Measurements from ENCODE around the gene PATZ1. TPM values are rescaled to one million over a fixed set of nuclear protein-coding genes. Genes with fewer than 3 reads are reported as not detected.
"Not testable (repeated sequence)": the region's sequence is repeated elsewhere in the genome, so short reads cannot be mapped to it uniquely, and the experiment has no call there.

PATZ1 gene
- total and polyA plus RNA-seq, 7 donors: 3.7 to 21.4 (median 17.4) TPM

- Histone ChIP-seq H3K4me3 (no peak overlapping the region), H3K9me3 (no peaks in the 10 kb centered on the region), H3K27ac (no peak overlapping the region), H3K27me3 (no peaks in the 10 kb centered on the region), H3K4me1 (no peaks in the 10 kb centered on the region), H3K36me3 (peaks cover 5 to 40% (median 29%) of the 10 kb centered on the region in 4 donors)
- TF ChIP-seq CTCF (IDR thresholded peaks at IDR 0.05) (no peak), EP300 (IDR thresholded peaks at IDR 0.05) (no peak), POLR2AphosphoS5 (IDR thresholded peaks at IDR 0.05) (no peak)
- intact Hi-C loops (cut with DNase I): no loop called here
- DNase-seq: no peak
- 90 to 91% methylated on average over 8 of the region's 8 CpGs for WGBS, 2 donors
These were observed 22.3 kb downstream of the PATZ1 start for GRCh38 chr22:31323578-31324550.

DNA sequence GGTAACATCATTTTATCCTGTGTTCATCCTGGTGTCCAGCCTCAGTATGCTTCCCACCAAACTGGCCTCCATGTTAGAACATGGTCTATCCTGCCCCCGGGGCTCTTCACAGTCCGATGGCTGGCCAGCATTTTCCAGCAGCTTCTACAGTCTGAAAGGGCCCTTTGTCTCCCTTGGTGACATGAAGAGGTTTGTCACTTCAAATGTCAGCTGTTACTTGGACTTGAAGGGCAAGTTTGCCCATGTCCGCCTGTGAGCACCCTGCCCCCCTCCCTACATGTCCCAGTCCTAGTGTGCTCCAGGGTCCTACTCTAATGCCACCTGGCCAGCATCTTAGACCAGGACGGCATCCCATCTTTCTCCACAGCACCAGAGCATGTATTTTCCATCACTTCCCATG is 24.7 kb downstream of the PATZ1 start:
- WGBS, 2 donors: 92 to 93% methylated on average over 4 of the region's 4 CpGs
- Histone ChIP-seq H3K4me1 (no peaks in the 10 kb centered on the region), H3K9me3 (no peaks in the 10 kb centered on the region), H3K36me3 (peaks cover 0 to 15% (median 13%) of the 10 kb centered on the region in 4 donors), H3K27ac (no peak overlapping the region), H3K4me3 (no peak overlapping the region), H3K27me3 (no peaks in the 10 kb centered on the region)
- intact Hi-C loops (cut with DNase I): no loop called here
- TF ChIP-seq POLR2AphosphoS5 (IDR thresholded peaks at IDR 0.05) (no peak), EP300 (IDR thresholded peaks at IDR 0.05) (no peak), POLR2A (IDR thresholded peaks at IDR 0.05) (no peak), CTCF (IDR thresholded peaks at IDR 0.05) (no peak)
- no peak for DNase-seq

GRCh38 chr22:31314220-31314619 is 31.9 kb downstream of the PATZ1 start:
- WGBS, 2 donors: 91 to 96% methylated on average over 1 of the region's 1 CpG
- H3K27ac ChIP-seq; intact Hi-C loops (cut with DNase I): not testable (repeated sequence)

DNA sequence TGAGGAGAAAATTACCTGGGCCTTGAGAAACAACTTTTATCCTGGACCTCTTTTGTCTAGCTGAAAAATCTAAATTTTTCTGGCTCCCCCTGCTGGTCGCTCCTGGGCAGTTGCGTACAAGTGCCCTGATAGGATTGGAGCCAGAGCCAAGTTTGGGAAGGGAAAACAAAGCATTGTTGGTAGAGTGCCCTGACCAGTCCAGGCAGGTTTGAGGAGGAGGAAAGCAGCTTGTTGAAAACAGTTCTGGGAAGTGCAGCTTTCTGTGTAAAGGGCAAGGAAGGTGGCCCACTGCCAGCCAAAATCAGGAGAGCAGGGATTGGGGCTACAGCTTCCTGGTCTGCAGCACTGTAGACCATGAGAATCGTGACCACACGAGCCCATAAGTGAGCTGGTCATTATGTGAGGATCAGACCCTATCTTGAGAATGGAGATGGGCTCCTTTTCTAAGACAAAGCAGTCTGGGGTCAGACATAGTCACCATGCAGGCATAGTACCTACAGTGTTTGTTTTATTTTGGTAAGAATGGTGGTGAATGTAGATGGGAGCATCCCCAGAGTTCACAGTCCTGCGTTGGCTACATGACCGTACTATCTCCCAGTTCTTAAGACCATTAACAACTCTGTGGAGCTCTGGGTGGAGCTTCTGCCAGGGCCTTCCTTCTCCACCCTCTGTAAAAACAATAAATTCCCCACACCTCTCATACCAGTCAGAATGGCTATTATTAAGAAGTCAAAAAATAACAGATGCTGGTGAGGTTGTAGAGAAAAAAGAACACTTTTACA is 32.6 kb downstream of the PATZ1 start:
- intact Hi-C loops (cut with DNase I): loop anchor here (1.0 to 2.0 kb wide), 2 partner anchors 21 to 101 kb away; partner anchors contain the start of genes LIMK2 and PIK3IP1

More at GRCh38 chr22:31314220-31314619, 31.9 kb downstream of the PATZ1 start:
- not testable (repeated sequence) for H3K27me3 ChIP-seq, DNase-seq, H3K4me3 ChIP-seq, H3K36me3 ChIP-seq, H3K9me3 ChIP-seq
- H3K4me1 ChIP-seq: peaks cover 0 to 10% (median 6%) of the 10 kb centered on the region in 4 donors

More for the DNA sequence above, 32.6 kb downstream of the PATZ1 start:
- peak; percentile 56 to 86 (median 82) for TF ChIP-seq CTCF (IDR thresholded peaks at IDR 0.05)
- peak in 3 of 4 donors; percentile 22 to 46 (median 31) for TF ChIP-seq POLR2AphosphoS5 (IDR thresholded peaks at IDR 0.05)
- TF ChIP-seq EP300 (IDR thresholded peaks at IDR 0.05): no peak
- no peaks in the 10 kb centered on the region for H3K27me3 ChIP-seq
- H3K4me3 ChIP-seq: no peak overlapping the region
- peak overlapping the region in 2 of 4 donors; percentile 51 to 63 for H3K27ac ChIP-seq
- no peaks in the 10 kb centered on the region for H3K36me3 ChIP-seq
- peaks cover 0 to 10% (median 6%) of the 10 kb centered on the region in 4 donors for H3K4me1 ChIP-seq
- peak; percentile 88 for DNase-seq
- 7 to 40% methylated on average over 6 of the region's 6 CpGs for WGBS, 2 donors
- H3K9me3 ChIP-seq: no peaks in the 10 kb centered on the region
